HepG2 (cell line): ENCODE measurements around the gene ANKRD42. TPM values are rescaled to one million over a fixed set of nuclear protein-coding genes. Genes with fewer than 3 reads are reported as not detected.

Experiments
- CSRNP2 ChIP-seq: sonication (generic); formaldehyde crosslinking; conservative IDR thresholded peaks from 2 replicates; pipeline ENCODE4 v1.8.0; 2022; ENCODE audit warnings: low read depth, missing genetic modification reagents
- DPF2 ChIP-seq: sonication (generic); formaldehyde crosslinking; IDR thresholded peaks from 2 replicates; pipeline ENCODE4 v1.4.0; 2020; ENCODE audit warnings: mild to moderate bottlenecking, low read depth, missing genetic modification reagents, borderline replicate concordance
- GATAD2A ChIP-seq: IDR thresholded peaks from 2 replicates; pipeline ENCODE4 v1.6.1; 2016
- HNF1A ChIP-seq, 2 experiments: sonication (generic) in 1 of 2; formaldehyde crosslinking in 1 of 2; IDR thresholded peaks; 2 replicates each; pipeline versions ENCODE4 v1.4.0 to v1.6.1; 2016 to 2020; ENCODE audit warnings: borderline replicate concordance in 1 of 2, low read depth in 1 of 2, mild to moderate bottlenecking in 1 of 2, missing genetic modification reagents in 1 of 2
- HNRNPUL1 ChIP-seq: fragments of 200-400 bp; formaldehyde crosslinking; IDR thresholded peaks from 2 replicates; pipeline ENCODE4 v1.6.1; 2017; ENCODE audit warnings: low read depth, mild to moderate bottlenecking, low read length, moderate library complexity
- HOXA3 ChIP-seq: sonication (generic); formaldehyde crosslinking; IDR thresholded peaks from 2 replicates; pipeline ENCODE4 v1.5.0; 2020; ENCODE audit warnings: missing genetic modification reagents
- NFATC3 ChIP-seq: sonication (generic); formaldehyde crosslinking; IDR thresholded peaks from 2 replicates; pipeline ENCODE4 v1.5.1; 2020; ENCODE audit warnings: mild to moderate bottlenecking, missing genetic modification reagents
- ONECUT2 ChIP-seq: sonication (generic); formaldehyde crosslinking; IDR thresholded peaks from 2 replicates; pipeline ENCODE4 v1.4.0; 2020; ENCODE audit warnings: missing genetic modification reagents
- SOX13 ChIP-seq, 3 experiments: fragments of 450-650 bp in 1 of 3; sonication (generic) in 1 of 3; formaldehyde crosslinking in 1 of 3; IDR thresholded peaks in 2 of 3; conservative IDR thresholded peaks in 1 of 3; 2 replicates each; pipeline versions ENCODE4 v1.5.0 to v1.6.1; 2016 to 2020; ENCODE audit warnings: antibody characterized with exemption in 1 of 3, mild to moderate bottlenecking in 1 of 3, missing compliant biosample characterization in 1 of 3, missing genetic modification reagents in 1 of 3, moderate library complexity in 1 of 3
- SUZ12 ChIP-seq: fragments of 150-350 bp; IDR thresholded peaks from 2 replicates; pipeline ENCODE4 v1.6.1; 2014; ENCODE audit warnings: low read depth, low read length
- TAF1 ChIP-seq: sonication (generic); formaldehyde crosslinking; IDR thresholded peaks from 2 replicates; pipeline ENCODE4 v1.4.0; 2020; ENCODE audit warnings: missing genetic modification reagents
- ZNF17 ChIP-seq: sonication (generic); formaldehyde crosslinking; IDR thresholded peaks from 2 replicates; pipeline ENCODE4 v1.5.0; 2020; ENCODE audit warnings: mild to moderate bottlenecking, missing genetic modification reagents
- ZNF235 ChIP-seq: sonication (generic); formaldehyde crosslinking; IDR thresholded peaks from 2 replicates; pipeline ENCODE4 v1.8.1; 2023; ENCODE audit warnings: mild to moderate bottlenecking, missing genetic modification reagents, borderline replicate concordance
- ZNF775 ChIP-seq: sonication (generic); formaldehyde crosslinking; IDR thresholded peaks from 2 replicates; pipeline ENCODE4 v1.4.0; 2020; ENCODE audit warnings: missing genetic modification reagents, mild to moderate bottlenecking, moderate library complexity, borderline replicate concordance
- ZSCAN12 ChIP-seq: sonication (generic); formaldehyde crosslinking; IDR thresholded peaks from 2 replicates; pipeline ENCODE4 v1.9.0; 2021; ENCODE audit warnings: mild to moderate bottlenecking, missing genetic modification reagents
- polyA plus RNA-seq, 8 experiments: library from polyadenylated mRNA; depleted of rRNA in 3 of 8; stranded (reverse) in 7 of 8; unstranded in 1 of 8; fragments of >200 nt; fragmentation: Illumina TruSeq in 4 of 8; extraction: Trizol in 4 of 8; gene quantifications; 2 replicates each; pipeline versions ENCODE4 v1.2.1 to v1.2.3, GENCODE V29; 2011 to 2016; ENCODE audit warnings: low read depth in 4 of 8, missing spikeins in 1 of 8, mixed read lengths in 1 of 8; ENCODE audit not compliant: insufficient read depth in 1 of 8
- total RNA-seq, 5 experiments: library from RNA; depleted of rRNA; stranded (reverse); fragments of >200 nt; fragmentation: Illumina TruSeq; extraction: Trizol; gene quantifications; 2 replicates each; pipeline ENCODE4 v1.2.3, GENCODE V29; 2016; ENCODE audit warnings: low read depth in 1 of 5
- TF ChIP-seq, protein P1 (sequence below): IDR thresholded peaks from 2 replicates; pipeline ENCODE4 v1.4.0; 2020; ENCODE audit warnings: mild to moderate bottlenecking, missing genetic modification reagents
- TF ChIP-seq, protein P2 (sequence below): sonication (generic); formaldehyde crosslinking; IDR thresholded peaks from 2 replicates; pipeline ENCODE4 v1.5.0; 2020; ENCODE audit warnings: mild to moderate bottlenecking, missing genetic modification reagents

ANKRD42 gene
- total and polyA plus RNA-seq, 2 of the 13 experiments (the other 11 are each of a cell fraction or from before 2014, with no cell fraction given) = 2.2 to 3.7 TPM

GRCh38 chr11:83252941-83253340, 59.4 kb downstream of the ANKRD42 start (continued):
- TF ChIP-seq, protein P1, sequence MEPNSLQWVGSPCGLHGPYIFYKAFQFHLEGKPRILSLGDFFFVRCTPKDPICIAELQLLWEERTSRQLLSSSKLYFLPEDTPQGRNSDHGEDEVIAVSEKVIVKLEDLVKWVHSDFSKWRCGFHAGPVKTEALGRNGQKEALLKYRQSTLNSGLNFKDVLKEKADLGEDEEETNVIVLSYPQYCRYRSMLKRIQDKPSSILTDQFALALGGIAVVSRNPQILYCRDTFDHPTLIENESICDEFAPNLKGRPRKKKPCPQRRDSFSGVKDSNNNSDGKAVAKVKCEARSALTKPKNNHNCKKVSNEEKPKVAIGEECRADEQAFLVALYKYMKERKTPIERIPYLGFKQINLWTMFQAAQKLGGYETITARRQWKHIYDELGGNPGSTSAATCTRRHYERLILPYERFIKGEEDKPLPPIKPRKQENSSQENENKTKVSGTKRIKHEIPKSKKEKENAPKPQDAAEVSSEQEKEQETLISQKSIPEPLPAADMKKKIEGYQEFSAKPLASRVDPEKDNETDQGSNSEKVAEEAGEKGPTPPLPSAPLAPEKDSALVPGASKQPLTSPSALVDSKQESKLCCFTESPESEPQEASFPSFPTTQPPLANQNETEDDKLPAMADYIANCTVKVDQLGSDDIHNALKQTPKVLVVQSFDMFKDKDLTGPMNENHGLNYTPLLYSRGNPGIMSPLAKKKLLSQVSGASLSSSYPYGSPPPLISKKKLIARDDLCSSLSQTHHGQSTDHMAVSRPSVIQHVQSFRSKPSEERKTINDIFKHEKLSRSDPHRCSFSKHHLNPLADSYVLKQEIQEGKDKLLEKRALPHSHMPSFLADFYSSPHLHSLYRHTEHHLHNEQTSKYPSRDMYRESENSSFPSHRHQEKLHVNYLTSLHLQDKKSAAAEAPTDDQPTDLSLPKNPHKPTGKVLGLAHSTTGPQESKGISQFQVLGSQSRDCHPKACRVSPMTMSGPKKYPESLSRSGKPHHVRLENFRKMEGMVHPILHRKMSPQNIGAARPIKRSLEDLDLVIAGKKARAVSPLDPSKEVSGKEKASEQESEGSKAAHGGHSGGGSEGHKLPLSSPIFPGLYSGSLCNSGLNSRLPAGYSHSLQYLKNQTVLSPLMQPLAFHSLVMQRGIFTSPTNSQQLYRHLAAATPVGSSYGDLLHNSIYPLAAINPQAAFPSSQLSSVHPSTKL = peak; percentile 92
- TF ChIP-seq HOXA3 (CRISPR knock-in tag) (peak; percentile 57; the same call in 1 of the 2 replicates), NFATC3 (CRISPR knock-in tag) (no peak), SUZ12 (no peak), HNRNPUL1 (no peak), GATAD2A (peak; percentile 70), ZNF775 (CRISPR knock-in tag) (0 out of 2 replicates have a peak, but pooled peaks have one; percentile 26), SOX13 (IDR thresholded peaks at IDR 0.05) (no peak), SOX13 (CRISPR knock-in tag; conservative IDR thresholded peaks at IDR 0.05 in 1 of 2, IDR thresholded peaks at IDR 0.05 in 1 of 2) (peak in 1 of 2 experiments; percentile 67; a peak in 2 of 4 replicates), ZNF17 (CRISPR knock-in tag) (no peak), ZNF235 (CRISPR knock-in tag) (no peak), TAF1 (CRISPR knock-in tag) (no peak), ONECUT2 (CRISPR knock-in tag) (no peak), HNF1A (IDR thresholded peaks at IDR 0.05; ENCODE audit: low read depth) (no peak), HNF1A (CRISPR knock-in tag; IDR thresholded peaks at IDR 0.05; ENCODE audit: borderline replicate concordance) (peak; percentile 32; the same call in 1 of the 2 replicates), ZSCAN12 (no peak), DPF2 (peak; percentile 82; the same call in 1 of the 2 replicates), CSRNP2 (CRISPR knock-in tag) (no peak)
- TF ChIP-seq, protein P2, sequence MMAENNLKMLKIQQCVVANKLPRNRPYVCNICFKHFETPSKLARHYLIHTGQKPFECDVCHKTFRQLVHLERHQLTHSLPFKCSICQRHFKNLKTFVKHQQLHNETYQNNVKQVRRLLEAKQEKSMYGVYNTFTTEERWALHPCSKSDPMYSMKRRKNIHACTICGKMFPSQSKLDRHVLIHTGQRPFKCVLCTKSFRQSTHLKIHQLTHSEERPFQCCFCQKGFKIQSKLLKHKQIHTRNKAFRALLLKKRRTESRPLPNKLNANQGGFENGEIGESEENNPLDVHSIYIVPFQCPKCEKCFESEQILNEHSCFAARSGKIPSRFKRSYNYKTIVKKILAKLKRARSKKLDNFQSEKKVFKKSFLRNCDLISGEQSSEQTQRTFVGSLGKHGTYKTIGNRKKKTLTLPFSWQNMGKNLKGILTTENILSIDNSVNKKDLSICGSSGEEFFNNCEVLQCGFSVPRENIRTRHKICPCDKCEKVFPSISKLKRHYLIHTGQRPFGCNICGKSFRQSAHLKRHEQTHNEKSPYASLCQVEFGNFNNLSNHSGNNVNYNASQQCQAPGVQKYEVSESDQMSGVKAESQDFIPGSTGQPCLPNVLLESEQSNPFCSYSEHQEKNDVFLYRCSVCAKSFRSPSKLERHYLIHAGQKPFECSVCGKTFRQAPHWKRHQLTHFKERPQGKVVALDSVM (CRISPR knock-in tag) = no peak
